GM12878 (cell line): ENCODE data around the gene CNTNAP5. TPM values are rescaled to one million over a fixed set of nuclear protein-coding genes. Genes with fewer than 3 reads are reported as not detected.

Experiments used
- ATAC-seq: fragments of 200-7000 bp; cut with Tn5 transposase; 3 replicates; pipeline ENCODE4 v1.9.1; 2020; ENCODE audit warnings: mild to moderate bottlenecking, moderate library complexity
- BruUV-seq: library from RNA; stranded (reverse); fragments of 400-500 nt; replicated peaks from 2 replicates; lab custom pipeline; 2021; lab: Mats Ljungman, UMichigan
- CTCF ChIA-PET: fragments of 300-600 bp; sonication (Branson Sonifier 250); formaldehyde crosslinking; extraction: SDS; loops from one replicate; lab custom pipeline; 2021; ENCODE audit warnings: inconsistent platforms; lab: Yijun Ruan, JAX
- POLR2A ChIA-PET: fragments of 350-600 bp; formaldehyde crosslinking; extraction: SDS; loops from one replicate; lab custom pipeline; 2021; ENCODE audit warnings: inconsistent platforms; lab: Charles Lee
- RAD21 ChIA-PET: fragments of 300-600 bp; sonication (Branson Sonifier 250); formaldehyde crosslinking; loops from one replicate; lab custom pipeline; 2023; ENCODE audit warnings: antibody characterized with exemption; ENCODE audit not compliant: unreplicated experiment; lab: Charles Lee
- SMC1A ChIA-PET: fragments of 300-600 bp; sonication (Branson Sonifier 250); formaldehyde crosslinking; loops from one replicate; lab custom pipeline; 2023; ENCODE audit not compliant: unreplicated experiment, uncharacterized antibody; lab: Charles Lee
- DNase-seq: peaks from one replicate; pipeline ENCODE4 v3.0.0-alpha.2; 2011; ENCODE audit warnings: low read depth, low spot score
- FAIRE-seq: peaks from 3 replicates; lab custom pipeline; 2011; peaks lifted over from hg19 to GRCh38; lab: Jason Lieb, UNC
- H2AFZ ChIP-seq: 2 replicates; pipeline ENCODE4 v1.6.0; 2011; ENCODE audit warnings: low read depth, low read length, control low read depth; ENCODE audit not compliant: control insufficient read depth
- H3K27ac ChIP-seq: 2 replicates; pipeline ENCODE4 v1.5.1; 2011; ENCODE audit warnings: control low read depth; ENCODE audit not compliant: control insufficient read depth, insufficient read depth
- H3K27me3 ChIP-seq, 2 experiments: replicated peaks in 1 of 2; 2 replicates each; pipeline versions ENCODE4 v1.6.0 to v1.6.1; 2011; ENCODE audit warnings: low read length in 1 of 2; ENCODE audit not compliant: control insufficient read depth in 2 of 2, insufficient read depth in 2 of 2
- H3K36me3 ChIP-seq, 2 experiments: 2 replicates each; pipeline ENCODE4 v1.5.1; 2011; ENCODE audit warnings: low read length in 1 of 2; ENCODE audit not compliant: control insufficient read depth in 2 of 2, insufficient read depth in 2 of 2
- H3K4me1 ChIP-seq: 2 replicates; pipeline ENCODE4 v1.6.1; 2011; ENCODE audit warnings: mild to moderate bottlenecking, low read length, moderate library complexity, mixed read lengths; ENCODE audit not compliant: control insufficient read depth, insufficient read depth
- H3K4me2 ChIP-seq: 2 replicates; pipeline ENCODE4 v1.6.0; 2011; ENCODE audit warnings: control low read depth; ENCODE audit not compliant: control insufficient read depth, insufficient read depth
- H3K4me3 ChIP-seq: fragments of 200-600 bp; sonication (generic); 2 replicates; pipeline ENCODE4 v1.5.1; 2016
- H3K79me2 ChIP-seq: 2 replicates; pipeline ENCODE4 v1.6.0; 2011; ENCODE audit warnings: low read length; ENCODE audit not compliant: control insufficient read depth, insufficient read depth
- H3K9ac ChIP-seq: 2 replicates; pipeline ENCODE4 v1.8.0; 2011; ENCODE audit warnings: low read length, control low read depth, mixed read lengths; ENCODE audit not compliant: control insufficient read depth, insufficient read depth
- H3K9me3 ChIP-seq: replicated peaks from 3 replicates; pipeline ENCODE4 v1.5.1; 2011; ENCODE audit warnings: mild to moderate bottlenecking, low read length; ENCODE audit not compliant: control insufficient read depth, insufficient read depth
- H4K20me1 ChIP-seq: 2 replicates; pipeline ENCODE4 v1.6.0; 2011; ENCODE audit not compliant: control insufficient read depth, insufficient read depth
- BMI1 ChIP-seq: fragments of 450-650 bp; IDR thresholded peaks from 2 replicates; pipeline ENCODE4 v1.6.1; 2016; ENCODE audit warnings: mild to moderate bottlenecking, moderate library complexity, borderline replicate concordance
- CEBPB ChIP-seq, 2 experiments: fragments of 150-350 bp in 1 of 2; IDR thresholded peaks; 2 replicates each; pipeline ENCODE4 v1.6.1; 2012 to 2014; ENCODE audit warnings: low read depth in 2 of 2, low read length in 2 of 2, borderline replicate concordance in 1 of 2, inconsistent platforms in 1 of 2
- KDM1A ChIP-seq: fragments of 200-600 bp; sonication (generic); IDR thresholded peaks from 2 replicates; pipeline ENCODE4 v1.6.1; 2016; ENCODE audit warnings: borderline replicate concordance
- RELA ChIP-seq: fragments of 450-650 bp; IDR thresholded peaks from 2 replicates; pipeline ENCODE4 v1.8.0; 2014; ENCODE audit warnings: borderline replicate concordance; ENCODE audit not compliant: partially characterized antibody
- SMAD1 ChIP-seq: fragments of 450-650 bp; IDR thresholded peaks from 2 replicates; pipeline ENCODE4 v1.6.1; 2018; ENCODE audit warnings: mild to moderate bottlenecking, low read depth; ENCODE audit not compliant: partially characterized antibody
- WGBS: methylation state at CpG from one replicate; pipeline ENCODE4 v1.1.6; 2016; ENCODE audit warnings: low lambda C conversion rate; ENCODE audit not compliant: insufficient replicate concordance, insufficient coverage; ENCODE audit errors: missing lambda C conversion rate; 5-methylcytosine and 5-hydroxymethylcytosine counted together
- in situ Hi-C: fragments of 300-500 bp; cut with MboI; formaldehyde crosslinking; loops from 9 replicates; pipeline ENCODE4 v1.14.3; 2018; ENCODE audit warnings: mixed read lengths
- intact Hi-C: fragments of 100-400 bp; cut with micrococcal nuclease; formaldehyde crosslinking; loops from one replicate; pipeline ENCODE4 v1.14.2; 2022; ENCODE audit not compliant: unreplicated experiment
- polyA plus RNA-seq, 11 experiments: library from polyadenylated mRNA; depleted of rRNA in 4 of 11; unstranded in 6 of 11; stranded (reverse) in 5 of 11; fragments of >200 nt; fragmentation: Nextera tagmentation in 4 of 11; fragmentation: Illumina TruSeq in 1 of 11; extraction: Ambion mirVana in 4 of 11; extraction: Trizol in 1 of 11; gene quantifications; 1 replicate in 1 of 11; 2 replicates in 10 of 11; pipeline versions ENCODE4 v1.2.1 to v1.2.3, GENCODE V29; 2011 to 2016; ENCODE audit warnings: inconsistent platforms in 2 of 11, missing spikeins in 2 of 11, low read depth in 1 of 11
- total RNA-seq, 4 experiments: library from RNA; depleted of rRNA in 3 of 4; stranded (reverse); fragments of >200 nt in 3 of 4; fragmentation: Illumina TruSeq in 1 of 4; extraction: Trizol in 1 of 4; gene quantifications; 2 replicates each; pipeline versions ENCODE4 v1.2.1 to v1.2.3, GENCODE V29; 2013 to 2021
- TF ChIP-seq, protein P1 (sequence below): IDR thresholded peaks from 2 replicates; pipeline ENCODE4 v1.6.1; 2012; ENCODE audit warnings: low read depth, low read length, improper control_type of control experiment
- TF ChIP-seq, protein P2 (sequence below): fragments of 450-650 bp; IDR thresholded peaks from 2 replicates; pipeline ENCODE4 v1.6.1; 2017; ENCODE audit warnings: mild to moderate bottlenecking, moderate library complexity
- TF ChIP-seq, protein P3 (sequence below): fragments of 450-650 bp; IDR thresholded peaks from 2 replicates; pipeline ENCODE4 v1.6.1; 2017; ENCODE audit warnings: low read depth, mild to moderate bottlenecking, moderate library complexity
- TF ChIP-seq, protein P4 (sequence below): fragments of 450-650 bp; formaldehyde crosslinking; IDR thresholded peaks from 2 replicates; pipeline ENCODE4 v1.4.0; 2020; ENCODE audit warnings: mild to moderate bottlenecking, moderate library complexity

Gene CNTNAP5
- total and polyA plus RNA-seq, 10 of the 15 experiments (the other 5 are each of a cell fraction or from before 2014, with no cell fraction given) = not detected

DNA sequence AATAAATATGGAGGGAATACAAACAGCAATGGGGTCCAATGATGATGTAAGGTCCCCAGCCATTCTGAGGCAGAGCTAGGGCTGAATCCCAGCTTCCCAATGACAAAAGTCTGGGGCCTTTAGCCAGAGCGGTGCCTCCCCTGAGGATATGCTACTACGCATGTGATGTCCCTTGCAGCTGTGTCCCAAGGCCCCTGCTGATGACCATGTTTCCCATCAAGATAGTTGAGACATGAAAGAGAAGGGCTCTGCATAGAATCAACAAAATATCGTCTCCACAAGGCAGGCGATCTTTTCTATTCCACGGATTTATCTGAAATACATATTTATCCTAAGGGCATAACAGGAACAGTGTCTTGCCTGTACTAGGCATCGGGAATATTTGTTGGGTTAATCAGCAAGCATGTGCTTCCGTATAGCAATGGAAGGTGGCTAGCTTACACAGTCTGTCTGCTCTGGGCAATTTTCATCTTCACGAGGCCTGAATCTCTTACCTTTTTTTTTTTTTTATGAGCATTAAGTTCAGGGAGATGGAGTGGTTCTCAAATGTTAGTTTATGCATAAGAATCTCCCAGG, 284.6 kb downstream of the CNTNAP5 start:
- Histone ChIP-seq H3K9ac (no peak overlapping the region), H3K79me2 (no peaks in the 10 kb centered on the region), H4K20me1 (no peaks in the 10 kb centered on the region), H3K4me1 (no peaks in the 10 kb centered on the region), H2AFZ (no peak overlapping the region), H3K9me3 (no peaks in the 10 kb centered on the region), H3K36me3 (no peaks in the 10 kb centered on the region), H3K4me2 (no peak overlapping the region), H3K27me3 (no peaks in the 10 kb centered on the region), H3K27ac (no peak overlapping the region), H3K4me3 (no peak overlapping the region)
- 55% methylated on average over 8 of the region's 8 CpGs for WGBS
- no peak for ATAC-seq
- no TSS peak for BruUV-seq
- ChIA-PET SMC1A (no interaction called here), CTCF (no interaction called here), RAD21 (no interaction called here), POLR2A (no interaction called here)
- intact Hi-C loops (no loop called here), in situ Hi-C loops (no loop called here)
- no peak for FAIRE-seq
- no peak for DNase-seq
- TF ChIP-seq, protein P1, sequence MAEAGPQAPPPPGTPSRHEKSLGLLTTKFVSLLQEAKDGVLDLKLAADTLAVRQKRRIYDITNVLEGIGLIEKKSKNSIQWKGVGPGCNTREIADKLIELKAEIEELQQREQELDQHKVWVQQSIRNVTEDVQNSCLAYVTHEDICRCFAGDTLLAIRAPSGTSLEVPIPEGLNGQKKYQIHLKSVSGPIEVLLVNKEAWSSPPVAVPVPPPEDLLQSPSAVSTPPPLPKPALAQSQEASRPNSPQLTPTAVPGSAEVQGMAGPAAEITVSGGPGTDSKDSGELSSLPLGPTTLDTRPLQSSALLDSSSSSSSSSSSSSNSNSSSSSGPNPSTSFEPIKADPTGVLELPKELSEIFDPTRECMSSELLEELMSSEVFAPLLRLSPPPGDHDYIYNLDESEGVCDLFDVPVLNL = no peak
- TF ChIP-seq, protein P2, sequence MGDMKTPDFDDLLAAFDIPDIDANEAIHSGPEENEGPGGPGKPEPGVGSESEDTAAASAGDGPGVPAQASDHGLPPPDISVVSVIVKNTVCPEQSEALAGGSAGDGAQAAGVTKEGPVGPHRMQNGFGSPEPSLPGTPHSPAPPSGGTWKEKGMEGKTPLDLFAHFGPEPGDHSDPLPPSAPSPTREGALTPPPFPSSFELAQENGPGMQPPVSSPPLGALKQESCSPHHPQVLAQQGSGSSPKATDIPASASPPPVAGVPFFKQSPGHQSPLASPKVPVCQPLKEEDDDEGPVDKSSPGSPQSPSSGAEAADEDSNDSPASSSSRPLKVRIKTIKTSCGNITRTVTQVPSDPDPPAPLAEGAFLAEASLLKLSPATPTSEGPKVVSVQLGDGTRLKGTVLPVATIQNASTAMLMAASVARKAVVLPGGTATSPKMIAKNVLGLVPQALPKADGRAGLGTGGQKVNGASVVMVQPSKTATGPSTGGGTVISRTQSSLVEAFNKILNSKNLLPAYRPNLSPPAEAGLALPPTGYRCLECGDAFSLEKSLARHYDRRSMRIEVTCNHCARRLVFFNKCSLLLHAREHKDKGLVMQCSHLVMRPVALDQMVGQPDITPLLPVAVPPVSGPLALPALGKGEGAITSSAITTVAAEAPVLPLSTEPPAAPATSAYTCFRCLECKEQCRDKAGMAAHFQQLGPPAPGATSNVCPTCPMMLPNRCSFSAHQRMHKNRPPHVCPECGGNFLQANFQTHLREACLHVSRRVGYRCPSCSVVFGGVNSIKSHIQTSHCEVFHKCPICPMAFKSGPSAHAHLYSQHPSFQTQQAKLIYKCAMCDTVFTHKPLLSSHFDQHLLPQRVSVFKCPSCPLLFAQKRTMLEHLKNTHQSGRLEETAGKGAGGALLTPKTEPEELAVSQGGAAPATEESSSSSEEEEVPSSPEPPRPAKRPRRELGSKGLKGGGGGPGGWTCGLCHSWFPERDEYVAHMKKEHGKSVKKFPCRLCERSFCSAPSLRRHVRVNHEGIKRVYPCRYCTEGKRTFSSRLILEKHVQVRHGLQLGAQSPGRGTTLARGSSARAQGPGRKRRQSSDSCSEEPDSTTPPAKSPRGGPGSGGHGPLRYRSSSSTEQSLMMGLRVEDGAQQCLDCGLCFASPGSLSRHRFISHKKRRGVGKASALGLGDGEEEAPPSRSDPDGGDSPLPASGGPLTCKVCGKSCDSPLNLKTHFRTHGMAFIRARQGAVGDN = no peak
- TF ChIP-seq, protein P3, sequence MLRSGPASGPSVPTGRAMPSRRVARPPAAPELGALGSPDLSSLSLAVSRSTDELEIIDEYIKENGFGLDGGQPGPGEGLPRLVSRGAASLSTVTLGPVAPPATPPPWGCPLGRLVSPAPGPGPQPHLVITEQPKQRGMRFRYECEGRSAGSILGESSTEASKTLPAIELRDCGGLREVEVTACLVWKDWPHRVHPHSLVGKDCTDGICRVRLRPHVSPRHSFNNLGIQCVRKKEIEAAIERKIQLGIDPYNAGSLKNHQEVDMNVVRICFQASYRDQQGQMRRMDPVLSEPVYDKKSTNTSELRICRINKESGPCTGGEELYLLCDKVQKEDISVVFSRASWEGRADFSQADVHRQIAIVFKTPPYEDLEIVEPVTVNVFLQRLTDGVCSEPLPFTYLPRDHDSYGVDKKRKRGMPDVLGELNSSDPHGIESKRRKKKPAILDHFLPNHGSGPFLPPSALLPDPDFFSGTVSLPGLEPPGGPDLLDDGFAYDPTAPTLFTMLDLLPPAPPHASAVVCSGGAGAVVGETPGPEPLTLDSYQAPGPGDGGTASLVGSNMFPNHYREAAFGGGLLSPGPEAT = no peak
- no peak for TF ChIP-seq RELA
- TF ChIP-seq CEBPB (IDR thresholded peaks at IDR 0.05; ENCODE audit: borderline replicate concordance in 1 of 2, low read depth in 2 of 2, low read length in 2 of 2) = no peak
- no peak for TF ChIP-seq SMAD1
- TF ChIP-seq BMI1 = no peak
- TF ChIP-seq, protein P4, sequence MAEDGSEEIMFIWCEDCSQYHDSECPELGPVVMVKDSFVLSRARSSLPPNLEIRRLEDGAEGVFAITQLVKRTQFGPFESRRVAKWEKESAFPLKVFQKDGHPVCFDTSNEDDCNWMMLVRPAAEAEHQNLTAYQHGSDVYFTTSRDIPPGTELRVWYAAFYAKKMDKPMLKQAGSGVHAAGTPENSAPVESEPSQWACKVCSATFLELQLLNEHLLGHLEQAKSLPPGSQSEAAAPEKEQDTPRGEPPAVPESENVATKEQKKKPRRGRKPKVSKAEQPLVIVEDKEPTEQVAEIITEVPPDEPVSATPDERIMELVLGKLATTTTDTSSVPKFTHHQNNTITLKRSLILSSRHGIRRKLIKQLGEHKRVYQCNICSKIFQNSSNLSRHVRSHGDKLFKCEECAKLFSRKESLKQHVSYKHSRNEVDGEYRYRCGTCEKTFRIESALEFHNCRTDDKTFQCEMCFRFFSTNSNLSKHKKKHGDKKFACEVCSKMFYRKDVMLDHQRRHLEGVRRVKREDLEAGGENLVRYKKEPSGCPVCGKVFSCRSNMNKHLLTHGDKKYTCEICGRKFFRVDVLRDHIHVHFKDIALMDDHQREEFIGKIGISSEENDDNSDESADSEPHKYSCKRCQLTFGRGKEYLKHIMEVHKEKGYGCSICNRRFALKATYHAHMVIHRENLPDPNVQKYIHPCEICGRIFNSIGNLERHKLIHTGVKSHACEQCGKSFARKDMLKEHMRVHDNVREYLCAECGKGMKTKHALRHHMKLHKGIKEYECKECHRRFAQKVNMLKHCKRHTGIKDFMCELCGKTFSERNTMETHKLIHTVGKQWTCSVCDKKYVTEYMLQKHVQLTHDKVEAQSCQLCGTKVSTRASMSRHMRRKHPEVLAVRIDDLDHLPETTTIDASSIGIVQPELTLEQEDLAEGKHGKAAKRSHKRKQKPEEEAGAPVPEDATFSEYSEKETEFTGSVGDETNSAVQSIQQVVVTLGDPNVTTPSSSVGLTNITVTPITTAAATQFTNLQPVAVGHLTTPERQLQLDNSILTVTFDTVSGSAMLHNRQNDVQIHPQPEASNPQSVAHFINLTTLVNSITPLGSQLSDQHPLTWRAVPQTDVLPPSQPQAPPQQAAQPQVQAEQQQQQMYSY (CRISPR knock-in tag) = no peak
- no peak for TF ChIP-seq KDM1A
